Ovary (tissue), 9 donors: ENCODE data around the gene CHAF1A. TPM values are rescaled to one million over a fixed set of nuclear protein-coding genes. Genes with fewer than 3 reads are reported as not detected.
A peak's percentile ranks its signal among the peaks of the same experiment; 100 is the strongest.

Experiments
- DNase-seq, 5 donors: peaks; one replicate each; pipeline ENCODE4 v3.0.0-alpha.2; 2019 to 2020
- H3K27ac ChIP-seq, 2 donors: fragments of 200-600 bp; one replicate each; pipeline versions ENCODE4 v1.5.1 to v1.8.0; 2019 to 2022
- H3K27me3 ChIP-seq: fragments of 200-600 bp; one replicate; pipeline ENCODE4 v1.8.0; 2022
- H3K36me3 ChIP-seq: fragments of 200-600 bp; sonication (generic); one replicate; pipeline ENCODE4 v1.5.1; 2019
- H3K4me1 ChIP-seq: one replicate; pipeline ENCODE4 v1.8.1; 2013; ENCODE audit warnings: mild to moderate bottlenecking, moderate library complexity; ENCODE audit not compliant: insufficient read depth
- H3K4me3 ChIP-seq: fragments of 200-600 bp; sonication (generic); one replicate; pipeline ENCODE4 v1.5.1; 2017
- H3K9me3 ChIP-seq, 2 donors: fragments of 200-600 bp in 1 of 2; sonication (generic) in 1 of 2; one replicate each; pipeline versions ENCODE4 v1.5.1 to v1.8.1; 2013 to 2019; ENCODE audit warnings: mild to moderate bottlenecking in 1 of 2, moderate library complexity in 1 of 2
- EP300 ChIP-seq: sonication (generic); formaldehyde crosslinking; IDR thresholded peaks from one replicate; pipeline ENCODE4 v1.6.1; 2017; ENCODE audit warnings: antibody characterized with exemption
- POLR2A ChIP-seq: fragments of 450-650 bp; IDR thresholded peaks from one replicate; pipeline ENCODE4 v1.6.1; 2017; ENCODE audit warnings: antibody characterized with exemption, mild to moderate bottlenecking, moderate library complexity
- WGBS, 3 donors: extraction: QIAGEN DNeasy Blood & Tissue Kit in 1 of 3; methylation state at CpG; one replicate each; pipeline versions ENCODE4 v1.1.5 to v1.1.7; 2013 to 2017; 5-methylcytosine and 5-hydroxymethylcytosine counted together
- intact Hi-C, 4 donors: fragments of 100-400 bp; cut with DNase I; formaldehyde crosslinking; loops; one replicate each; pipeline versions ENCODE4 v1.11.0 to v1.15.1; 2022 to 2023
- polyA plus RNA-seq, 2 donors: library from polyadenylated mRNA; stranded (reverse); fragments of 200-250 nt in 1 of 2; fragments of 350-450 nt in 1 of 2; fragmentation: Illumina TruSeq in 1 of 2; extraction: RNeasy Lipid Tissue Mini Kit (QIAGEN cat#74804) in 1 of 2; gene quantifications; one replicate each; pipeline ENCODE4 v1.2.3, GENCODE V29; 2013 to 2014
- total RNA-seq, 7 donors: library from RNA; depleted of rRNA in 2 of 7; stranded (reverse); fragments of >200 nt in 2 of 7; fragmentation: NEBNext Ultra II Directional in 3 of 7; extraction: Animal tissue kit (Norgen Biotek cat#: 25700) in 3 of 7; gene quantifications; one replicate each; pipeline versions ENCODE4 v1.1.0 to v1.2.4, GENCODE V29; 2016 to 2023
- TF ChIP-seq, protein P1 (sequence below), 3 donors: fragments of 450-650 bp in 2 of 3; fragments of 200-600 bp in 1 of 3; IDR thresholded peaks; one replicate each; pipeline versions ENCODE4 v1.5.1 to v1.8.0; 2016 to 2022; ENCODE audit warnings: antibody characterized with exemption in 3 of 3, mild to moderate bottlenecking in 1 of 3
- donor health status: DM: no; HTN: no; CAD: no; lungs with moderate emphysema.
- donor health status: DM: no; HTN: no; CAD: no.
- donor health status: Bipolar disorder and iron deficiency.
- donor health status: DM: yes; HTN: yes; CAD: no.
- donor health status: DM: no; HTN: no; CAD: no.
- donor health status: DM: yes; HTN: yes; CAD: no.

CHAF1A gene
- total and polyA plus RNA-seq, 9 donors, result 4.7 to 10.4 (median 7.5) TPM

DNA sequence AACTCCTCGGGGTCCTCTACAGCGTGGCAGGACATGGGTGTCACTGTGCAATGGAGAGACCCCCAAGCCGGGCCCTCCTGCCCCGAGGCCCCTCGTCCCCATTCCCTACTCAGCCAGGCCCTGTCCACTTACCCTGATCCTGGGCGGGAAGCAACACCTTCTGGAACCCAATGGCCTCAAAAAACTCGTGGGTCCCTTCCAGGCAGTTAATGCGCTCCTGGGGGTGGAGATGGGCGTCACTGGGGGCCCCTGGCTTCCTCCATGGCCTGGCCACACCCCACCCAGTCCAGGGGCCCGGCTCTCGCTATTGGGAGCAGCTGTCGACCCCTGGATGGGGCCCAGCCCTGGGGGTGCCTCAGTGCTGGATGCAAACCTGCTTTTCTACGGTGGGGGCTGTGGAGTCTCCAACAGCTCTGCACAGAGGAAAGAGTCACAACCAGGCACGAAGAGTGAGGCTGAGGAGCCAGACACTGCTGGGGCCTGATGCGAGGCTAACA lies 44.3 kb downstream of the CHAF1A start:
- no peak for DNase-seq
- H3K9me3 ChIP-seq, result no peaks in the 10 kb centered on the region
- H3K27me3 ChIP-seq, result no peaks in the 10 kb centered on the region
- no peaks in the 10 kb centered on the region for H3K36me3 ChIP-seq
- H3K4me3 ChIP-seq, result no peak overlapping the region
- peak overlapping the region in 1 of 2 donors; percentile 60 for H3K27ac ChIP-seq
- 56 to 64% (median 58%) methylated on average over 14 to 15 of the region's 15 CpGs for WGBS, 3 donors
- intact Hi-C loops, result loop anchor here in 2 of 4 donors (10.0 kb wide), 1 partner anchor 182 kb away; no protein-coding TSS in a partner anchor
- no peak for TF ChIP-seq POLR2A
- no peak for TF ChIP-seq EP300
- TF ChIP-seq, protein P1, sequence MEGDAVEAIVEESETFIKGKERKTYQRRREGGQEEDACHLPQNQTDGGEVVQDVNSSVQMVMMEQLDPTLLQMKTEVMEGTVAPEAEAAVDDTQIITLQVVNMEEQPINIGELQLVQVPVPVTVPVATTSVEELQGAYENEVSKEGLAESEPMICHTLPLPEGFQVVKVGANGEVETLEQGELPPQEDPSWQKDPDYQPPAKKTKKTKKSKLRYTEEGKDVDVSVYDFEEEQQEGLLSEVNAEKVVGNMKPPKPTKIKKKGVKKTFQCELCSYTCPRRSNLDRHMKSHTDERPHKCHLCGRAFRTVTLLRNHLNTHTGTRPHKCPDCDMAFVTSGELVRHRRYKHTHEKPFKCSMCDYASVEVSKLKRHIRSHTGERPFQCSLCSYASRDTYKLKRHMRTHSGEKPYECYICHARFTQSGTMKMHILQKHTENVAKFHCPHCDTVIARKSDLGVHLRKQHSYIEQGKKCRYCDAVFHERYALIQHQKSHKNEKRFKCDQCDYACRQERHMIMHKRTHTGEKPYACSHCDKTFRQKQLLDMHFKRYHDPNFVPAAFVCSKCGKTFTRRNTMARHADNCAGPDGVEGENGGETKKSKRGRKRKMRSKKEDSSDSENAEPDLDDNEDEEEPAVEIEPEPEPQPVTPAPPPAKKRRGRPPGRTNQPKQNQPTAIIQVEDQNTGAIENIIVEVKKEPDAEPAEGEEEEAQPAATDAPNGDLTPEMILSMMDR (IDR thresholded peaks at IDR 0.05), result no peak
- no peaks in the 10 kb centered on the region for H3K4me1 ChIP-seq

DNA sequence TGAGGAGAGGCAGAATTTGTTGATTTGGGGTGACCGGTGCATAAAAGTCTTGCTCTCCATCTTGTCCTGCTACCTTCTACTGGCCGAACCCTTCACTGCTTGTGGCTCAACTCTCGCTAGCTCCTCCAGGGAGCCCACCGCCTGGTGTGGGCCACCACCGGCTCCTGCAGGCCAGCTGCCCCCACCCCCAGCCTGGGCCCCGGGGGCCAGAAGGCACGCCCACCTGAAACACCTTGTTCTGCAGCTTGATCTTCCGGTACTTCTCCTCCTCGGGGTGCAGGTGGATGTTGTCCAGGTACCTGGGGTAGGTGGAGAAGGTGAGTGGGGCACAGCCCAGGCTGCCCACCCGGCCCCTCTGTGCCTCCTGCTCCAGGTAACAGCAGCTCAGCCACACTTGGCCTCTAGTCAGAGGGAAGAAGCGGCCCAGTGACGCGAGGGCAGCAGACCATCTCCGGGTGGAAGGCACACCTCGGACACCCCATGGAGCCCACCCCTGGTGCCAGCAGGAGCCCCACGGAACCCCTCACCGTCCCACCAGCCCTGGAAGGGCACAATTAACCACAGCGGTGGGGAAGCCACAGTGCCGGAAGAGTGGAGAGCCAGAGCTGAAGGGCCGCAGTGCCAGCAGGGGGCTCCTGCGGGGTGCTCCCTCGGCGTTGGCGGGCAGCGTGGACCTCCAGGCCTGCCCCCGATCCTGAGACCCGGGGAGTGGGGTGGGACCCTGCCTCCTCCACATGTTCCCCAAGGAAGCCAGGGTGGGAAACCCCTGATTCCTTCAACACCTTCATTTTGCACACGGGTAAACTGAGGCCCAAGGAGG lies 45.1 kb downstream of the CHAF1A start:
- no peak for DNase-seq
- H3K27ac ChIP-seq, result no peak overlapping the region
- H3K4me3 ChIP-seq, result no peak overlapping the region
- no peaks in the 10 kb centered on the region for H3K9me3 ChIP-seq
- no peak for TF ChIP-seq EP300
- no peak for TF ChIP-seq POLR2A
- TF ChIP-seq, protein P1 (IDR thresholded peaks at IDR 0.05), result no peak
- intact Hi-C loops, result loop anchor here in 2 of 4 donors (10.0 kb wide), 1 partner anchor 183 kb away; no protein-coding TSS in a partner anchor
- H3K27me3 ChIP-seq, result no peaks in the 10 kb centered on the region
- no peaks in the 10 kb centered on the region for H3K4me1 ChIP-seq
- no peaks in the 10 kb centered on the region for H3K36me3 ChIP-seq
- 80 to 85% (median 81%) methylated on average over 28 of the region's 28 CpGs for WGBS, 3 donors

DNA sequence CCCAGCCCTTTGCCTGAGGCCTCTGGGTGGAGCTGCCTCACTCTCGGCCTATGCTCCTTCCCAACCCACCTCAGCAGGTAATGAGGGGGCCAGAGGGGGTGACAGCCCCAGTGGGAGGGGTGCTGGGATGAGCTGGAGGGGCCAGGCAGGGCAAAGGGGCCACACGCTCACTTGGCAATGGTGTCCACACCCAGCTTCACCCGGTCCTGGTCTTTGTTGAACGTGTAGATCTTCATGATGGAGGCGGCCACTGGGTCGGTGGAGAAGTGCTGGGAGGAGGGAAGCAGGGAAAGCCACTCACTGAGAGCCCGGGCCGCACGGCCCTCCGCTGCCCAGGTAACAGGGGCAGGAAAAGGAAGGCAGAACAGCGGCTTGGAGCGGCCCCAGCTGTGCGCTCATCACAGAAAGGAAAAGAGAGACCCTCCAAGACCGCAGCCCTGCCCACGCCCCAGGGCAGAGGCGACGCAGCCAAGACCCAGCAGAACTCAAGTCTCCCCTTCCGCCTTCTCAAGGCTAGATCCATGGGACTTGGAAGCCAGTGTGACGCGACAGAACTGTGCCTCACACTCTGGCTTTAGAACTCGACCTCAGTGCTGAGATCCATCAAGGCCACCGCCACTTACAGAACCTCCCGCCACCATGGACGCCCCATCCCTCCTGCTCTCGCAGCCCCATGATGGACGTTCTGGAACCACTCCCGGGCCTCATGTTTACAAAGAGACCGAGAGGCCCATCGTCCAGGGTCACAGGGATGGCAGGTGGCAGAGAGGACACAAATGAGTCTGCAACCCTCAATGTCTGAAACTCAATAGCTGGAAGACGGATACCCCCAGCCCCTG lies 45.9 kb downstream of the CHAF1A start:
- H3K4me1 ChIP-seq, result no peaks in the 10 kb centered on the region

More for the DNA sequence above, 45.9 kb downstream of the CHAF1A start:
- no peaks in the 10 kb centered on the region for H3K27me3 ChIP-seq
- 79 to 86% (median 82%) methylated on average over 30 of the region's 30 CpGs for WGBS, 3 donors
- no peaks in the 10 kb centered on the region for H3K36me3 ChIP-seq
- DNase-seq, result peak in 1 of 5 donors; percentile 43
- no peak overlapping the region for H3K27ac ChIP-seq
- H3K9me3 ChIP-seq, result no peaks in the 10 kb centered on the region
- TF ChIP-seq, protein P1 (IDR thresholded peaks at IDR 0.05), result no peak
- TF ChIP-seq EP300 (no peak), POLR2A (no peak)
- intact Hi-C loops, result loop anchor here in 2 of 4 donors (10.0 kb wide), 1 partner anchor 184 kb away; no protein-coding TSS in a partner anchor
- H3K4me3 ChIP-seq, result no peak overlapping the region
